ENCODE measurements around the gene KCNQ1OT1.

Gene KCNQ1OT1

DNA sequence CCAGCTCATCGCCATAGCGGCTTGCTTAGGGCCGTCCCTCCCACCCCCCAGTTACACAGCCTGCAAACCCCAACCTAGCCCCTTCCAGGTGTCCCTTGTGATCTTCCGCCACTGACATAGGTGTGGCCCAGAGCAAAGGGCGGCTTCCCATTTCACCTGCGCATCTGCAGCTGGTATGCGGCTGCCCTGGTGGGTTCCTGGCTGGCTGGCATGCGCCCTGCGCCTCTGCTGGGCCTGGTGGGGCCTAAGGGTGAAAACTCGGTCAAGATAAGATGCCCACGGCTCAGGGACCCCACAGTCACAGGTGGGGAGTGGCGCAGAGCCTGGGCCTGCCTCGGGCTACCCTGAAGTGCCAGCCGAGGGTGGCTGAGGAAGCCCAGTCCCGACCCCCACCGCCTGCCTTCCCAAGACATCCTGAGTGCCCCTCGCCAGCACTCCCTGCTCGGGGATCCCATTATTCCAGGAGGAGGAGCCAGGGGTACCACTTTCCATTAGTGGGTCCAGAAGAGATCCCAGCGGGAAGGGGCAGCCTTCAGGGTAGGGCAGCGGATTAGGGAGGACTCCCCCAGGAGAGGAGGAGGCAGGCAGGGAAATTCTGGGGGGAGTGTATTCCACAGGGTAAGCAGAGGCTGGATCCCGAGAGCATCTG is 36.9 kb upstream of the KCNQ1OT1 start:
- no peak for DNase-seq

DNA sequence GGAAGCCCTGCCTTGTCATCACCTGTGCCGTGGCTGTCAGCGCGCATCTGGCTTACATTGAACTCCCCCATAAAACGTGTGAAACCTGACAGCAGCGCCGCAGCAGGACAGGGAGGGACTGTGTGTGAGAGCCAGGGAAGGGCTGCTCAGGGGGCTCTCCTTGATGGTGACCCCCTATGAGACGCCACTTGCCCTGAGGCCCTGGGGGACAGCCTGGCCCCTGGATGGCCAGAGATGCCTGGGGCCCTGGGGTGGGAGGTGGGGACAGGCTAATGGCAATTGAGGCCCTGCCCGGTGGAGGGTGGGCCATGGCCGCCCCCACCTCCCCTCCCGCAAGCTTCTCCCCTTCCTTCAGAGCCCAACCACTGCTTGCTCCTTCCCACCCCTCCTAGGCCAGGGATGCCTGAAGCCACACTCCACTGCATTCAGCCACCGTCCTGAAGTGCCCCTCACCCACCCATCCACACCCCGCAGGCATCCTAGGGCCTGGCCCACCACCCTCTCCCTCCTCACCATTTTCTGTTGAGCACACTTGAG is 35.3 kb upstream of the KCNQ1OT1 start:
- DNase-seq, result no peak

DNA sequence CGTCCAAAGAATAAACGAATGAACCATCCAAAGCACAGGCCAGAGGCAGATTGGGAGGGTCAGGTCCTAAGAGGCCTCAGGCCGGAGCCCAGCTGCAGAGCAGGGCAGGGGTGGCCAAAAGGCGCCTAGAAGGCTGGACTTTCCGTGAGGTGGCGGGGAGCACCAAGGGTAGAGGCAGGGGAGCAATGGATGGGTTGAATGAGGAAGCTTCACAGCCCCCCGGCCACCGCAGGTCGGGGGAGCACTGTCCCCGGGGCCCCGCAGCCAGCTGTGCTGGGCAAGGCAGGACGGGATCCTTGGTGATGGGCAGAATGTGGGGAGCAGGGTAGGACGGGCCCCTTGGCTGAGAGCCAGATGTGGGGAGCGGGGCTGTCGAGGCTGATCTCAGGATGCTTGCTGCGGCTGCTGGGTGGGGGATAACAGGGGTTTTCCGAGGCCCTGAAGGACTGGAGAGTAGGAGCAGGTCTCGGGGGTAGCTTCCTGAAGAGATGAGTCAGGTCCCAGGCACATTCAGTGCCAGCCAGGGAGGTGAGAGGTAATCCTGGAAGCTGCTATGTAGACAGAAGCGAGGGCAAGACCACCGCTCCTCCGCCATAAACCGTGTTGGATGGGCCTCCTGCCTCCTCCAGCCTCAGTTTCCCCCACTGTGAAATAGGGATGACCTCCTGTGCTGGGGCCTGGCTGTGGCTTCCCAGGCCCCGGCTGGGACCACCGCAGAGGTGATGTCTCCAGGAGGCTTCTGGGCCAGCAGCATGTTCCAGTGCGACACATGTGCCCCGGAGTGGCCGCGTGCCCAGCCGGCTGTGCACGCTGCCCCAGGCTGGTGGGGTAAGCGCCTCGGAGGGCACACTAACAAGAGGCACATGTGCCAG is 34.6 kb upstream of the KCNQ1OT1 start:
- DNase-seq, result no peak

DNA sequence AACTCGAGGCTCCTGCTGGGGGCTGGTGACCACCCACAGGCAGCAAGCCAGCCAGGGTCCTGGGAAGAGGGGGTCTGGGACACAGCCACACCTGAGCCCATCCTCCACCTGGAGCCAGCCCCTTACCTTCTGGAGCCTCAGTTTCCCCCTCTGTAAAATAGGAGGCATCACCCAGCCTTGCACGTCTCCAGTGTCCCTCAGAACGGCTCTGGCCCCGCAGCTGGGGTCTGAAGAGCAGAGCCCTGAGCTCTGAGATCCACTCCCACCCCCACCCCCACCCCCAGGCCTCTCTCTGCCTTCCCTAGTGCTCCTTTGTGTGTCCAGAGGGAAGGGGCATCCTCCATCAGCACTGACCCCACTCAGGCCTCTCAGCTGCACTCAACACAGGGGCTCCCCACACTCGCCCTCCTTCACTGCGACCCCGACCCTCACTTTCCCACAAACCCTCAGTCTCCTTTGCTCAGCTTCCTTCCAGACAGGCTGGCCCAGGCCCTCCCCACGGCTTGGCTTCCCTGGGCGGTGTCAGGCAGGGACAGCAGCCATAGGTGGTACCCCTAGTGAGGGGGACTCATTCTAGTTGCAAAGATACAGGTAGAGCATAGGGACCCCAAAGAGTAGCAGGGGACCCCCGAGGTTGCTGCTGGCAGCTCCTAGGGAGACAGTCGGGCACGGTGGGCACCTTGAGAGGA is 33.3 kb upstream of the KCNQ1OT1 start:
- DNase-seq, result no peak

DNA sequence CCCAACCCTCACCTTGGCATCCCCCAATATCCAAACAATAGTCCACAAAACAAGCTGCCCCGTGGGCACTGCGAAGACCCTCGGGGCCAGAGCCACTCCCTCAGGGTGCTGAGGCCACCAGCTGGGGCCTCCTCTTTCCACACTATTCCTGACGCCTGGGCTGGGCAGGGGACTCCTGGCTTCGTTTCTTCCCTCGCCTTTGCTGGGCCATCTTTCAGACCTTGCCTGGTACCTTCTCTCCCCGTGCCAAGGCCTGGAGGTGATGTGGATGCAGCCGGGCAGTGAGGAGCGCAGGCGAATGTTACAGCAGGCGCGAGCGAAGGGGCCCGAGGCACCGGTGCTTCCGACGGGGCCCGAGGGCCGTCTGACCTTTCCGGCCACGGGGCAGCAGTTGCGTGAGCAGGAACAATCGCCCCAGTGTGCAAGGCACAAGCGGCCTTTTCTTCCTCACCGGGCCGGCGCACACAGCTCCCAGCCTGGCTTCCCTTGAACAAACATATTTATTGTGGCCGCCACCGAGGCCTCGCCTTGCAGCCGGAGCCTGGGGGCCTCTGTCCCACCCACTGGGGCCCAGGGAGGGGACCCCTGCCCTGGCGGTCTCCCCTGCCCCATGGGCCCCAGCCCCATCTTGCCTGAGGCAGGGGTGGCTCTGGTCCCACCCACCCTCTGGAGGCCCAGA is 32.6 kb upstream of the KCNQ1OT1 start:
- DNase-seq, result no peak

DNA sequence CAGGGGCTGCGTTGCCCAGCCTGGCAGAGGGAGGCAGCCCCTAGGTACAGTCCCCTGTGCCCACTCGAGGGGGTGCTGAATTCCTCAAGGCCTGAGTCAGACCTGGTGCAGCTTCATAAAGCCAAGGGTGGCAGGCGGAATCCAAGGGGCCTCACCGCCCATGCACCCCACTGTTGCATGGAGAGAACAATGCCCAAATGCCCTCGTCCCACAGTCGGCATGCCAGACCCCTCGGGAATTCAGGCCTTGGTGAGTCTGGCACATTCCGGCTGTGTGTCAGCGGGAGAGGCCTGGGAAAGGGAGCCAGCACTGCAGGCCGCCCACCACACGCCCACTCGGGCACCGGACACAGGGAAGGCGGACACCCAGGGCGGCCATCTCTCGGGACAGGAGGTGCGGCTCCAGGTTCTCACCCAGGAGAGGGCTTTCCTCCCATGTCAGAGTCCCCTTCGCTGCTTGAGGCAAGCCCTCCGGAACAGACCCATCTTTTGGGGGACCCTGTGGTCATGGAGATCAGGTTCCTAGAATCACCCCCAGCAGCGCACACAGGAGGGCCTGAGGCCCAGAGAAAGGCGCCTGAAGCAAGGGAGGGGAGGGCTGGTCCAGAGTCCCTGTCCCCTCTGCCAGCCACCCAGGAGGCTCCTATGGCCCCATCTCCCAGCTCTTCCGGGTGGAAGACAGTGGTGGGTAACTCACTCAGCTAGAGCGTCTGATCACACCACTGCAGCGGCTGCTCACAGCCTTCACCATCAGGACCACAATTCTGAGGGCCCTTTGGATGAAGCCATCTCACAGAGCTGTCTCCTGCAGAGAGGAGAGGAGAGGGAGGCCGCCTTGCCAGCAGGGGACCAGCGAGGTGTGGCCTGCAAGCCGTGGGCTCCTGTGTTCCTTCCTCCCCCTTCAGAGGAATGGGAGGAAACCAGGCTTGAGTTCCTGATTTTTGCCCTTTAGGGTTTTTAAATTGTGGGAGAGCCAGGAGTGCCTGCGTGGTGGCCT is 31.6 kb upstream of the KCNQ1OT1 start:
- DNase-seq, result no peak

DNA sequence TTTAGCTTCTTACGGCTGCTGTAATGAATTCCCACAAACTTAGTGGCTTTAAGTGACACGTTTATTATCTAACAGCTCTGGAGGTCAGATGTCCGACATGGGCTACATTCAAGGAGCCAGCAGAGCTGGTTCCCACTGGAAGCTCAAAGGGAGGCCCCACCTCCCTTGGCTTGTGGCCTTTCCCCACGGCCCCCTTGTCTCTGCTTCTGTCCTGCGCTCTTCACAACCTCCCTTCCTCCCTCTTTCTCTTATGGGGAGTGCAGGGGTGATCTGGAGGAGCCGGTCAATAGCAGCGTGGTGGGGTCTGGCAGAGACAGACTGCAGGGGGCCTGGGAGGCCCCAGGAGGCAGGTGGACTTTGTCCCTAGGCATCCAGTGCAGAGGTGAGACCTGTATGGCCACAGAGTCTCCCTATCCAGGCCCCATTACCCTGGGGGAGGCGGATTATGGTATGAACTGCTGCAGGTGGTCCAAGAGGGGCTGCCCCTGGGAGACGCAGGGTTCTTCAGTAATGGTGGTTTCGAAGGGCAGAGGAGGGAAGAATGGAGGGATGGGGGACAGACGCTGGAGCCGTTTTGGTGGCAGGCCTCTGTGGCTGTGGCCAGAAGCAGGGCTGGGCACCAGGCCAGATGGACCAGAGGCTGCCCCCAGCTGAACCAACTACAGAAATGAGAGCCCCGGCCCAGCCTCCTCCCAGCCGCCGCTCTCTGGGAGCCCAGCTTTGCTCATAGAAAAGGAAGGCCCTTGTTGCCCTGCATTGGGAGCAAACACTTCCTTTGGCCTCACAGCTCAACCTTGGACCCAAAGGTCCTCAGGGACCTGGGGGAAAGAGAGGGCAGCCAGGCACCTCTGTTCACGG is 30.7 kb upstream of the KCNQ1OT1 start:
- DNase-seq, result no peak

DNA sequence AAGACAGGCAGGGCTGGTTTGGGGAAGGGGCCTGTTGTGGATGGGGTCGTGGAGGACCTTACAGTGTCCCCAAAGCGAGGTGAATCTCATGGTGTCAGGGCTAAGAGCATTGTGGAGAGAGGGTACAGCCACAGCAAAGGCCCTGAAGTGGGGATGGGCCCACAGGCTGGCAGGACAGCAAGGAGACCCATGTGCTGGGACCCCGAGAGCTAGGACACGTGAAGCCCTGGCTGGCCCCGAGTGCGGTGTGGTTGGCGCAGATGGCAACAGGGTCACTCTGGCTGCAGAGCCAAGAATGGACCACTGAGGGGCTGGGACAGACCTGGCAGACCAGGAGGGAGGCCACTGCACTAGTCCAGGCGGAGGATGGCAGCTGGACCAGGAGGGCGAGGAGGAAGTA is 30.0 kb upstream of the KCNQ1OT1 start:
- no peak for DNase-seq

DNA sequence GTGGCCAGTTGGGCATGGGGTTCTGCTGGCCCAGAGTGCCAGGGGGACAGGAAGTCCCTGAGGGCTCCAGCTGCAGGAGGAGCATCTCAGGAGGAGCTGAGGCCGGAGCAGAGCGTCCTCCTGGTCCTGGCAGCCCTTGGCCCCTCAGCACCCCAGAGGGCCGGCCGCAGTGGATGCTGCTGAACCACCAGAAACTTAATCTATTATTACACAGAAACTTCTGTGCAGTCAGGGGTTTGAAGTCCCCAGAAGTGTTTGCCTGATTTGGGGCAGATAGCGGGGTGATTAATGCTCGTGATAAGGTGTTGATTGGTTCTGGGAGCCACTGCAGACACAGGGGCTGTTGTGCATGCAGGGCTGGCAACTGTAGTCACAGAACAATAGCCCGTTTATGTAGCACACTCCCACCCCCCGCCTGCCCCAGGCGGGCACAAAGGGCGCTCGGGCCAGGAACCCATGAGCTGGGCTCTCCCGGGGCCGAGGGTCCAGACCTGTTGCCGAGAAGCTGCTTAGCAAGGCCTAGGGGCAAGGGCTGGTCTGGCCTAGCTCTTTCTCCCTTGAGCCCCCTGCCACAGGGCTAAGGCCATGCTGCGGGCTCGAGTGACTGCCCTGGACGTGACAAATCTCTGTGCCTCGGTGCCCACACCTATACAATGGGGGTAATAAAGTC is 29.0 kb upstream of the KCNQ1OT1 start:
- DNase-seq, result no peak

DNA sequence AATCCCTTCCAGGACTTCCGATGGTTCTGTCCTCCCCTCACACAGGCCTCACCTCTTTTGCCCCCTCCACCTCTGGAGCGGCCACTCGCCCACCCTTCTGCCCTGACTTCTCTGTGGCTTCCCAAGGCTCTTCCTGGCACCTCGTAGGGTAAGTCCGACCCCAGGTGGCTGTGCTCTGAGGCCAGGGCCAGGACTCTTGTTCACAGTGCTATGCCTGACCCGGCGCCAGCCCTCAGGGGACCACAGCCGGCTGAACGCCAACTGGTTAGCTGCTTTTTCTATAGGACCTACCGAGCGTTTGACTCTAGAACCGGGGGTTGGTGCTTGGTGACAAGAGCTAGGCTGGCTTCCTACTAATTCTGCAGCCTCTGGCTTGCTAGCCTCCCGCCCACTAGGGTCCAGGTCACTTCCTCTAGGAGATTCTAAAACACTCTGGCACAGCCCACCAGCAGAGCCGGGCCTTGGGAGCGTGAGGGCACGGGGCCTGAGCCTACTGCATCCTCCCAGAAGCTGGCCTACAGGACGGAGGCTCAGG is 28.4 kb upstream of the KCNQ1OT1 start:
- no peak for DNase-seq

DNA sequence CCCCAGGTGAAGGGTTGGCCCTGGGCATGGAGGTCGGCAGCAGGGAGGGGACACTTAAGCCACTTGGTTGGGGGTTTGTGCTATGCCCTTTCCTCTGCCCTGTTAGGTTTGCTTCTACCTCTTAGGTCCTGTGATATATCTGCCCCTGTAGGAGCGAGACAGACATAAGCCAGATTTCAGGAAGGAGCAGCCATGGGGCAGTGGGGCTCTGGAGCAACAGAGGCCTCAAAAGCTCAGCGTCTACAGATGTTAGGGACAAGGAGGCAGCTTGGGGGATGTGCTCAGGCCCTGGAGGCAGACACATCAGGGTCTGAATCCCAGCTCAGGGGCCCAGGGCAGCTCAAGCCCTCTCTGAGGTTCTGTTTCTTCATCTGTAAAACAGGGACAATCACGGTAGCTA is 27.2 kb upstream of the KCNQ1OT1 start:
- no peak for DNase-seq

DNA sequence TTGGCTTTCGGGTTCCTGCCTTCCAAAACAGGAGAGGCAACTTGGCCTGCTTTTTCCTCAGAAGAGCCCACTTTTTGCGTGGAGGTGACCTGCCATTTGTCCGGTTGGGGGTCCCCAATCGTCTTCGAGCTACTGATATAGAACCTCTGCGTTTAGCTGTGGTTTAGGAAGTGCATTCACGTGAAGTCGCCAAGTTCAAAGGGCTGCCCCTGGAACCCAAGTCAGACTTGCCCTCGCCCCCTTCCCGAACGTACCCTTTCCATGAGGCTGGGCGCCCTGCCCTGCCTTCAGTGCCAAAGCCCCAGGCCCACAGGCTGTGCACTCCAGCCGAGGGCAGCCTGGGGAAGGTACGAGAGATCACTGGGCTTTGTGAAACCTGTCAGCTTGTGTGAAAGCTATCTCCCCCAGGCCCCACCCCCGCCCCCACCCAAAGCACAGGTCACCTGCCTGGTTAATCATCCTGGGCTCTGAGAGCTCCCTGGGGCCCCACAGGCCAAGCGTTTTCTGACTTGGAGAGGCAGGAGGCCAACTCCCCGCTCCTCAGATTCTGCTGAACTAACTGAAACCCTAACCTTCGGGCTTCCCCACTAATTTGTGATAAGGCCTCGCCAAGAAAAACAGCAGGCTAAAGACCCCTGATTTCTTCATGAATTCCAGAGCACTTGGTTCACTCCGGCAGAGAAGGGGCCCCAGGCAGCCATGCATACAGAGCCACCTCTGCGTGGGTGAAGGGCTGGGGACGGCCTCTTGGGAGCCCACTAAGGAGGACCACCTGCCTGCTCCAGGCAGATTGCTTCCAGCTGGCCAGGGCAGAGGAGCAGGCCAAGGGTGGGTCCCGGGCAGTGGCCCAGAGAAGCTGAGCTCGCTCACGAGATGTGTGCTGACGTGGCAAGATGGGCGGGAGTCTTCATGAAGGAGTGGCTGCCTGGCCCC is 25.8 kb upstream of the KCNQ1OT1 start:
- no peak for DNase-seq

DNA sequence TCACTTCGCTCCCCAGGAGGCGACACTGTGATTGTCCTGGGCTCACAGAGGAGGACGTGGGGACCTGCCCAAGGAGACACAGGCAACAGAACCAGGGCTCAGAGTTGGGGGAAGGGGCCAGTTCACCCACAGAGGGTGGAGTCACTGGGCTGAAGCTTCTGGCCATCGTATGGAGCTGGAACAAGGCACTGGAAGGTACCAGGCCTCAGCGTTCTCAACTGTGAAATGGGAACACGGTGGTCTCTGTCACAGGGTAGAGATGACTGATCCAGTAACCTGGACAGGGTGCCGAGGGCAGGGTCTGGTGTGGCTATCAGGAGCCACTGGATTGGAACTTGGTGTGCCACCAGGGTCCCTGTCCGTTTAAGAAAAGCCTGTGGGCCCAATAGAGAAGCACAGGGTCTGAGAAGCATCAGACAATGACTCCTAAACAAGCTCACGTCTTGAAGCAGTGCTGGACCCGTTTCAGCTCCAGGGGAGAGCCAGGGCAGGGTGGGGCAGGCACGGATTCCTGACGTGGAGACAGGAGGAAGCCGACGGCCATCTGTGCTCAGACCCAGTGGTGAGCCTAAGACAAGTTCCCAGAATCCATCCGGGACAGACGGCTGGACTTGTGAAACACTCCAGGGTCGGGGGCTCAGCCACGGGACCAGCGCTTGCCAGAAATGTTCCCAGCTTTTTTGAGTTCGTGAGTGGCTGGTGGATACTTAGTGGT is 25.0 kb upstream of the KCNQ1OT1 start:
- no peak for DNase-seq

DNA sequence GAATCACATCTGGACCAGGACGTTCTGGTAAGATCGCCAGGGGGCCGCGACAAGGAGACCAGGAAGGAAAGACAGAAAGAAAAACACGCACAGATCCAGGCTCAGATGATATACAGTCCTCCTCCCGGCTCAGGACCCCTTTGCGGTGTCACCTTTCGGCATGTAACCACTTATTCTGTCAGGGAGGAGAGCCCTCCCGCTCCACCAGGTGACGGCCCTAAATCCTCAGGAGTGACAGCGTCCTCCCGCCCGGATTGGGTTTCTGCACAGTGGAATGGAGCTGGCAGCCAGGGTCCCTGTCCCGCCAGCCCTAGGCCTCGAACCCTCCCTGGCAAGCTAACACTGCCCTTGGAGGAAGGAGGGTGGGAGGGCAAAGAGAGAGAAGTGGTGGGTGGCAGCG is 24.3 kb upstream of the KCNQ1OT1 start:
- DNase-seq, result no peak

DNA sequence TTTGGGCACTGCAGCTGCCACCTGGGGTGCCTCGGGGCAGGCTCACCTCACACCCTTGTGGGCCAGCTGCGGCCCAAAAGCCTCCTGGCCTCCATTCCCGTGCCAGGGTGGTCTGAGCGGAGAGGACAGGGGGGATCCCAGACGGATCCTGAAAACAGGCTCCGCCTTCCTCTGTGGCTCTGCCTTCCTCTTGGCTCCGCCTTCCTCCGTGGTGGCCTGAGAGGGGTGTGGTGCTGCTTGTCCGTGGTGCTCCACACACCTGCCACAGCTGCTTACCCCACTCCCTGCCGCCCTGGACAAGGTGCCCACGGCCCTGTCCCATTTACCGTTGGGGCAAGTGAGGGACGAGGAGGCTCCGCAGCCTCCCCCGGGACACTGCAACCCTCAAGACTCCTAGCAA is 23.2 kb upstream of the KCNQ1OT1 start:
- no peak for DNase-seq

DNA sequence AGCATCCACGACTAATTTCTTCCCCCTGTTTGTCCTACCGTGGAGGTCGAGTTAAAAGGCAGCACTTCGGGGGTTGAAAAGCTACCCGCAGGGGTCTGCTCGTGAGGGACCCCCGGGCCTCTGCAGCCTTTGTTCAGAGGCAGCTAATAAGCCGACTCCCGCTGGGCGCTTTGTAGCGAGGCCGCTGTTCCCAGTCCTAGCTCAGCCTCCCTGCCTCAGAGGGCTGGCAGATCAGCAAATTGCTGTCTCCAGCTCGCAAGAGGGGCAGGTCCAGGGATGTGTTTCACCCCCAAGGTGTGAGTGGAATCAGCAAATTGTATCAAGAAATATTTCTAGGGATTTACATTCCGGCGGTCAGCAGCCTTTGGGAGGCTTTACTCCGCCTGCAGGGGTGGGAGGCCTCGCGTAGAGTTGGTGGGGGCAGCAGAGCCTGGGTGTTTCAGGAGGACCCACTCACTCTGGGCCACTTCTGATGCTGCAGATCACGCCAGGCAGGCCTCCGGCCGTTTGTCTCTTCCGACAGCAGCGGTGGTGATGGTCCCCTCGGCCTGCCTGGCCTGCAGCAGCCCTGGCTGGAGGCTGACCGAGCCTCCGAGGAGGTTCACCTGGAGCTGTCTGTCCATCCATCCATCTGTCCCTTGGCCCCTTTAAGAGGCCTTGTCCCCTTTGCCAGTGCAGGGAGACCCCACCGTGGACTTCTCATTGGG is 21.6 kb upstream of the KCNQ1OT1 start:
- DNase-seq, result no peak

DNA sequence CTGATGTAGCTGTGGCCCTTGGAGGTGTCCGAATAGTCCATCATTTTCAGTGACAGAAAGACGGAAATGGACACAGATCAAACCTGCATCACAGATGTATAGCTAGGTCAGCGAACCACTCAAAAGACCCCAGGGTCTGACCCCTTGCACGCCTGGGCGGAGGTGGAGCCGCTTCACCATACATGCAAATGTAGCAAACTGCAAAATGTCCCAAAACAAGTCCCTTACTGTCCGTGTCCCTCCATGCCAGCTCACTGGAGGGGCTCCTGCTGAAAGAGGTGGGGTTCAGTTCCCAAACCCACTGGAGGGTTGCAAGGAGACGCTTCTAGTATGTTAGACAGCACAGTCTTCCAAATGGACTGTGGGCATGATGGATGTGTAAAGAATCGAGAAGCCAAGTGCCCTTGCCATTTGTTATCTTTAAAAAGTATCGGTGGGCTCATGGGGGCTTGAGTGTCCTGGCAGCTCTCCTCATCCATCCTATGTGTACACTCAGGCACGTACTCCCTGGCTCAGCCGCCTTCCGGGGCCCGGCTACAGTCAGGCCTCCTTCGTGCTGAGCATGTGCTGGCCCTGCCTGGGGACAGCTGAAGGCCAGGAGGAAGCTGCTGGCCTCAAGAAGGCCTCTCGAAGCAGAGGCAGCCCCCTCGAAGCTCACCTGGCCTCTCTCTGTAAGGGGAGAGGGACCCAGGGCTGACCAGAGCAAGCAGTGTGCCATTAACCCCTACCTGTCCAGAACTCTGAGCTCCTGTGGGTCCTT is 20.2 kb upstream of the KCNQ1OT1 start:
- DNase-seq, result no peak
